ENCODE data around the gene MBD5.

Gene MBD5

GRCh38 chr2:148450531-148450930 lies 429.6 kb downstream of the MBD5 start:
- no peak overlapping the region for H3K27ac ChIP-seq
- TF ChIP-seq ZFX (IDR thresholded peaks at IDR 0.05) = no peak

GRCh38 chr2:148451046-148451445 lies 430.2 kb downstream of the MBD5 start:
- H3K27ac ChIP-seq = no peak overlapping the region
- TF ChIP-seq CTCF (conservative IDR thresholded peaks at IDR 0.05) = no peak
- no peak for TF ChIP-seq ZFX (IDR thresholded peaks at IDR 0.05)

- no peak for TF ChIP-seq CTCF (conservative IDR thresholded peaks at IDR 0.05)
- no peak for TF ChIP-seq ZFX (IDR thresholded peaks at IDR 0.05)
- no peak overlapping the region for H3K27ac ChIP-seq
Measured at GRCh38 chr2:148455791-148456190, 434.9 kb downstream of the MBD5 start.

- TF ChIP-seq ZFX (IDR thresholded peaks at IDR 0.05) (no peak), CTCF (conservative IDR thresholded peaks at IDR 0.05) (no peak)
- H3K27ac ChIP-seq = no peak overlapping the region
Measured at GRCh38 chr2:148458171-148458570, 437.3 kb downstream of the MBD5 start.

- no peak for TF ChIP-seq ZFX (IDR thresholded peaks at IDR 0.05)
- no peak for TF ChIP-seq CTCF (conservative IDR thresholded peaks at IDR 0.05)
Measured at GRCh38 chr2:148459377-148459778, 438.5 kb downstream of the MBD5 start.

GRCh38 chr2:148461876-148462275 lies 441.0 kb downstream of the MBD5 start:
- no peak for TF ChIP-seq ZFX (IDR thresholded peaks at IDR 0.05)
- no peak for TF ChIP-seq CTCF (conservative IDR thresholded peaks at IDR 0.05)
- H3K27ac ChIP-seq = no peak overlapping the region

More at GRCh38 chr2:148459377-148459778, 438.5 kb downstream of the MBD5 start:
- H3K27ac ChIP-seq = no peak overlapping the region

GRCh38 chr2:148475626-148476025 lies 454.7 kb downstream of the MBD5 start:
- no peak overlapping the region for H3K27ac ChIP-seq
- TF ChIP-seq CTCF (conservative IDR thresholded peaks at IDR 0.05) (no peak), ZFX (IDR thresholded peaks at IDR 0.05) (no peak)

GRCh38 chr2:148479398-148479797 lies 458.5 kb downstream of the MBD5 start:
- no peak overlapping the region for H3K27ac ChIP-seq
- no peak for TF ChIP-seq CTCF (conservative IDR thresholded peaks at IDR 0.05)
- no peak for TF ChIP-seq ZFX (IDR thresholded peaks at IDR 0.05)
